Right atrium auricular region (tissue), 2 donors: ENCODE results near the gene ZC3H14. TPM values are rescaled to one million over a fixed set of nuclear protein-coding genes. Genes with fewer than 3 reads are reported as not detected.

Source experiments
- DNase-seq: peaks from one replicate; pipeline ENCODE4 v3.0.0-alpha.2; 2019; ENCODE audit warnings: low spot score
- H3K27ac ChIP-seq, 2 donors: fragments of 200-600 bp; sonication (generic); 1 replicate in 1 of 2; 2 replicates in 1 of 2; pipeline ENCODE4 v1.5.1; 2016 to 2019
- H3K27me3 ChIP-seq, 2 donors: fragments of 200-600 bp; sonication (generic); one replicate each; pipeline versions ENCODE4 v1.5.1 to v1.6.0; 2017 to 2019
- H3K36me3 ChIP-seq: fragments of 200-600 bp; sonication (generic); one replicate; pipeline ENCODE4 v1.5.1; 2016
- H3K4me1 ChIP-seq, 2 donors: fragments of 200-600 bp; sonication (generic); one replicate each; pipeline versions ENCODE4 v1.5.1 to v1.6.0; 2017 to 2019
- H3K4me3 ChIP-seq, 2 donors: fragments of 200-600 bp; sonication (generic); 1 replicate in 1 of 2; 2 replicates in 1 of 2; pipeline ENCODE4 v1.5.1; 2017 to 2019; ENCODE audit warnings: mild to moderate bottlenecking in 1 of 2, moderate library complexity in 1 of 2
- H3K9me3 ChIP-seq, 2 donors: fragments of 200-600 bp; sonication (generic); one replicate each; pipeline ENCODE4 v1.5.1; 2019
- CTCF ChIP-seq, 2 donors: fragments of 200-600 bp; sonication (generic); IDR thresholded peaks; one replicate each; pipeline ENCODE4 v1.5.1; 2019; ENCODE audit warnings: antibody characterized with exemption in 2 of 2
- total RNA-seq, 2 donors: library from RNA; depleted of rRNA; stranded (reverse); fragments of >200 nt; gene quantifications; one replicate each; pipeline ENCODE4 v1.1.0, GENCODE V29; 2016

The ZC3H14 gene
- total RNA-seq = 10 to 100 TPM; 45.1 to 59.9 TPM

GRCh38 chr14:88562831-88563686 is at the start of gene ZC3H14:
ZC3H14 (plus strand) TSS chr14:88563037; CDS start chr14:88563134, 97 bp downstream.
- peak within 1 kb of the TSS; percentile 85 to 94 for H3K27ac ChIP-seq
- H3K4me3 ChIP-seq = peak within 1 kb of the TSS; percentile 63 to 98

GRCh38 chr14:88515499-88516221 is 47.2 kb upstream of the ZC3H14 start:
- TF ChIP-seq CTCF (IDR thresholded peaks at IDR 0.05) = no peak
- no peaks in the 10 kb centered on the region for H3K36me3 ChIP-seq
- H3K9me3 ChIP-seq = no peaks in the 10 kb centered on the region
- no peak overlapping the region for H3K4me3 ChIP-seq
- no peaks in the 10 kb centered on the region for H3K27me3 ChIP-seq
- DNase-seq = no peak
- H3K4me1 ChIP-seq = peaks cover 0 to 39% of the 10 kb centered on the region in 2 donors
- peak overlapping the region in 1 of 2 donors; percentile 19 for H3K27ac ChIP-seq

More at GRCh38 chr14:88562831-88563686, at the start of gene ZC3H14:
- H3K36me3 ChIP-seq = peaks cover 3% of the 10 kb centered on the region
- peak in 1 of 2 donors; percentile 31 for TF ChIP-seq CTCF (IDR thresholded peaks at IDR 0.05)
- DNase-seq = peak; percentile 77
- peaks cover 0 to 14% of the 10 kb centered on the region in 2 donors for H3K4me1 ChIP-seq
- H3K27me3 ChIP-seq = no peaks in the 10 kb centered on the region
- H3K9me3 ChIP-seq = no peaks in the 10 kb centered on the region

GRCh38 chr14:88516861-88517357 is 45.9 kb upstream of the ZC3H14 start:
- peaks cover 0 to 39% of the 10 kb centered on the region in 2 donors for H3K4me1 ChIP-seq
- H3K9me3 ChIP-seq = no peaks in the 10 kb centered on the region
- no peak overlapping the region for H3K4me3 ChIP-seq
- H3K36me3 ChIP-seq = no peaks in the 10 kb centered on the region
- no peak for DNase-seq
- H3K27me3 ChIP-seq = no peaks in the 10 kb centered on the region
- no peak for TF ChIP-seq CTCF (IDR thresholded peaks at IDR 0.05)
- H3K27ac ChIP-seq = peak overlapping the region in 1 of 2 donors; percentile 42

GRCh38 chr14:88518592-88519512 is 44.0 kb upstream of the ZC3H14 start:
- Histone ChIP-seq H3K4me1 (peaks cover 0 to 39% of the 10 kb centered on the region in 2 donors), H3K9me3 (no peaks in the 10 kb centered on the region), H3K36me3 (no peaks in the 10 kb centered on the region), H3K27ac (no peak overlapping the region), H3K4me3 (no peak overlapping the region), H3K27me3 (no peaks in the 10 kb centered on the region)
- no peak for DNase-seq
- no peak for TF ChIP-seq CTCF (IDR thresholded peaks at IDR 0.05)

- Histone ChIP-seq H3K36me3 (no peaks in the 10 kb centered on the region), H3K4me1 (peaks cover 0 to 39% of the 10 kb centered on the region in 2 donors)
Observed at GRCh38 chr14:88519907-88520306, 42.9 kb upstream of the ZC3H14 start.

More at GRCh38 chr14:88519907-88520306, 42.9 kb upstream of the ZC3H14 start:
- H3K27ac ChIP-seq = no peak overlapping the region
- TF ChIP-seq CTCF (IDR thresholded peaks at IDR 0.05) = no peak
- no peak for DNase-seq
- H3K4me3 ChIP-seq = no peak overlapping the region
- H3K27me3 ChIP-seq = no peaks in the 10 kb centered on the region
- no peaks in the 10 kb centered on the region for H3K9me3 ChIP-seq
